ENCODE measurements around the gene GLP2R. TPM values are rescaled to one million over a fixed set of nuclear protein-coding genes. Genes with fewer than 3 reads are reported as not detected.

The GLP2R gene
- total and polyA plus RNA-seq, 3 donors from 2014 or later: 0.70 to 1.3 (median 0.81) TPM

DNA sequence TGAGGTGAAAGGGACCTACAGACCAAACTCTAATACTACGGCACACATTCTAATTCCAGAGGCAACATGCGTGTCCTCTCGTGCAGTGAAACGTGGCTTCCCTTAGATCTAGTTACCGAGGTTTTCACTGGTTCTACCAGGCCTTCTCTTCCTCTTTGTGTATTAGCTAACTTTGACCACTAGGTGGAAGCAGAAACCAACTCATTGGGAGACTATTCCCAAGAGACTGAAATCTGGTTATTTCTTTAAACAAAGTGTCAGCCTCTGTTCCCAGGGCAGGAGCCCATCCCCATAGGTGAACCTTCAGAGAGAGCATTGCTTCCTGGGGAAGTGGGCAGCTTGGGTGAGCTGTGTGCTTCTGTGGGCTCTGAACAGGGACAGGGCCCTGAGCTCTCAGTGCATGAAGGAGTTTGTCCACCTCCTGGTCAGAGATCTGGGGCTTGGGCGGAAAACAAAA, 99.0 kb downstream of the GLP2R start:
- no peaks in the 10 kb centered on the region for H3K4me1 ChIP-seq
- intact Hi-C loops (cut with DNase I; ENCODE audit: low total_unique reads): loop anchor here (10.0 kb wide), 1 partner anchor 690 kb away; no protein-coding TSS in a partner anchor
- H3K9me3 ChIP-seq: no peaks in the 10 kb centered on the region
- WGBS, 2 donors: 23 to 29% methylated on average over 6 of the region's 6 CpGs
- TF ChIP-seq POLR2A (IDR thresholded peaks at IDR 0.05): no peak
- TF ChIP-seq CTCF (IDR thresholded peaks at IDR 0.05): peak; percentile 81 to 91 (median 85)
- H3K27ac ChIP-seq: no peak overlapping the region
- no peaks in the 10 kb centered on the region for H3K27me3 ChIP-seq
- H3K4me3 ChIP-seq: no peak overlapping the region
- H3K36me3 ChIP-seq (ENCODE audit: low read depth, missing control alignments): no peaks in the 10 kb centered on the region
- DNase-seq: peak; percentile 25

DNA sequence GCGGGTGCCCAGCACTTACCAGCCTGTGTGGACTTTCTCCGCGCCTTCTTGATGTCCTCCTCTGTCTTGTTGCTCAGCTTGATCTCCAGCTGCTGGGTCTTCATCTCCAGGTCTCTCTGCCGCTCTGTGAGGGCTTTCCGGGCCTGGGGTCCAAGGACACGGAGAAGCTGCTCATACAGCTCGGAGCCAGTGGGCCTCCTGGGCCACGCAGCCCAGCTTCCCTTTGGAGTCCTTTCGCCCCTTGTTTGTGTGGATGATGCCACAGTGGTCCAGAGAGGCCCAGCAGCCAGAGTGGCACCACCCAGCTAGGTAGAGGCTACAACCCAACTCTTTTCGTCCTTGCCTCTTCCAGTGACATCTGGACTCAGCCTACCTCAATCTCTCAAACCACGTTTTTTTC, 99.7 kb downstream of the GLP2R start:
- H3K27me3 ChIP-seq: no peaks in the 10 kb centered on the region
- TF ChIP-seq POLR2A (IDR thresholded peaks at IDR 0.05) (no peak), CTCF (IDR thresholded peaks at IDR 0.05) (no peak)
- no peak overlapping the region for H3K4me3 ChIP-seq
- no peaks in the 10 kb centered on the region for H3K36me3 ChIP-seq (ENCODE audit: low read depth, missing control alignments)
- intact Hi-C loops (cut with DNase I; ENCODE audit: low total_unique reads): loop anchor here (10.0 kb wide), 1 partner anchor 689 kb away; no protein-coding TSS in a partner anchor
- DNase-seq: no peak
- 85 to 90% methylated on average over 11 of the region's 11 CpGs for WGBS, 2 donors
- no peaks in the 10 kb centered on the region for H3K4me1 ChIP-seq
- H3K9me3 ChIP-seq: no peaks in the 10 kb centered on the region
- H3K27ac ChIP-seq: no peak overlapping the region

GRCh38 chr17:9926150-9926804, 100.6 kb downstream of the GLP2R start:
- WGBS, 2 donors: 90 to 92% methylated on average over 14 to 16 of the region's 21 CpGs
- intact Hi-C loops (cut with DNase I; ENCODE audit: low total_unique reads): loop anchor here (10.0 kb wide), 1 partner anchor 689 kb away; no protein-coding TSS in a partner anchor
- DNase-seq: no peak
- TF ChIP-seq POLR2A (IDR thresholded peaks at IDR 0.05) (no peak), CTCF (IDR thresholded peaks at IDR 0.05) (no peak)
- Histone ChIP-seq H3K27ac (no peak overlapping the region), H3K27me3 (no peaks in the 10 kb centered on the region), H3K9me3 (no peaks in the 10 kb centered on the region), H3K4me1 (no peaks in the 10 kb centered on the region), H3K4me3 (no peak overlapping the region), H3K36me3 (ENCODE audit: low read depth, missing control alignments) (no peaks in the 10 kb centered on the region)

- no peaks in the 10 kb centered on the region for H3K27me3 ChIP-seq
- 60 to 69% methylated on average over 13 of the region's 13 CpGs for WGBS, 2 donors
- no peaks in the 10 kb centered on the region for H3K36me3 ChIP-seq (ENCODE audit: low read depth, missing control alignments)
- no peak for DNase-seq
- H3K9me3 ChIP-seq: no peaks in the 10 kb centered on the region
- H3K4me3 ChIP-seq: no peak overlapping the region
- intact Hi-C loops (cut with DNase I; ENCODE audit: low total_unique reads): loop anchor here (10.0 kb wide), 1 partner anchor 686 kb away; no protein-coding TSS in a partner anchor
- TF ChIP-seq CTCF (IDR thresholded peaks at IDR 0.05) (peak in 1 of 3 experiments; percentile 18), POLR2A (IDR thresholded peaks at IDR 0.05) (no peak)
- H3K27ac ChIP-seq: no peak overlapping the region
- no peaks in the 10 kb centered on the region for H3K4me1 ChIP-seq
Measured at GRCh38 chr17:9928601-9929333, 103.0 kb downstream of the GLP2R start.
